GM19193 (cell line): ENCODE results near the gene ADGRL3.

ENCODE experiments used
- POLR2A ChIP-seq: IDR thresholded peaks from 4 replicates; pipeline ENCODE4 v1.6.1; 2011; ENCODE audit not compliant: insufficient read depth, insufficient read length; ENCODE audit errors: extremely low read depth

ADGRL3 gene

GRCh38 chr4:61921920-61922319, 721.8 kb downstream of the ADGRL3 start:
- no peak for TF ChIP-seq POLR2A

GRCh38 chr4:61922766-61923165, 722.6 kb downstream of the ADGRL3 start:
- no peak for TF ChIP-seq POLR2A

- TF ChIP-seq POLR2A: no peak
Measured at GRCh38 chr4:61923179-61923578, 723.1 kb downstream of the ADGRL3 start.

GRCh38 chr4:61924131-61924530, 724.0 kb downstream of the ADGRL3 start:
- no peak for TF ChIP-seq POLR2A

GRCh38 chr4:61933527-61933926, 733.4 kb downstream of the ADGRL3 start:
- no peak for TF ChIP-seq POLR2A

- no peak for TF ChIP-seq POLR2A
Measured at GRCh38 chr4:61934198-61934597, 734.1 kb downstream of the ADGRL3 start.

GRCh38 chr4:61938250-61938846, 738.2 kb downstream of the ADGRL3 start:
- no peak for TF ChIP-seq POLR2A

- TF ChIP-seq POLR2A: no peak
Measured at GRCh38 chr4:61950625-61951024, 750.5 kb downstream of the ADGRL3 start.

- TF ChIP-seq POLR2A: no peak
Measured at GRCh38 chr4:61953386-61953785, 753.3 kb downstream of the ADGRL3 start.

GRCh38 chr4:61958591-61958990, 758.5 kb downstream of the ADGRL3 start:
- TF ChIP-seq POLR2A: no peak

- no peak for TF ChIP-seq POLR2A
Measured at GRCh38 chr4:61959087-61959486, 759.0 kb downstream of the ADGRL3 start.

- TF ChIP-seq POLR2A: no peak
Measured at GRCh38 chr4:61984260-61984909, 784.3 kb downstream of the ADGRL3 start.

GRCh38 chr4:61985426-61985825, 785.3 kb downstream of the ADGRL3 start:
- TF ChIP-seq POLR2A: no peak

- TF ChIP-seq POLR2A: no peak
Measured at GRCh38 chr4:61992351-61992750, 792.2 kb downstream of the ADGRL3 start.

GRCh38 chr4:61994036-61994435, 793.9 kb downstream of the ADGRL3 start:
- TF ChIP-seq POLR2A: no peak

GRCh38 chr4:61995717-61996340, 795.7 kb downstream of the ADGRL3 start:
- no peak for TF ChIP-seq POLR2A
